Endothelial cell of umbilical vein (primary cell): ENCODE results near the gene JMJD7. TPM values are rescaled to one million over a fixed set of nuclear protein-coding genes. Genes with fewer than 3 reads are reported as not detected.

Experiments used
- BruUV-seq: library from RNA; stranded (reverse); fragments of 400-500 nt; replicated peaks from 2 replicates; lab custom pipeline; 2021; lab: Mats Ljungman, UMichigan
- CTCF ChIA-PET: fragments of 300-600, 350-600 bp; sonication (Branson Sonifier 250); formaldehyde crosslinking; loops from one replicate; lab custom pipeline; 2021; ENCODE audit warnings: antibody characterized with exemption, inconsistent platforms; lab: Charles Lee
- POLR2A ChIA-PET: fragments of 300-600, 350-600 bp; sonication (Branson Sonifier 250); formaldehyde crosslinking; loops from one replicate; lab custom pipeline; 2021; ENCODE audit warnings: antibody characterized with exemption, inconsistent platforms; lab: Charles Lee
- DNase-seq: peaks from one replicate; pipeline ENCODE4 v3.0.0-alpha.2; 2011; ENCODE audit warnings: low read depth, low spot score
- FAIRE-seq: peaks from 2 replicates; lab custom pipeline; 2011; peaks lifted over from hg19 to GRCh38; lab: Jason Lieb, UNC
- H2AFZ ChIP-seq: 2 replicates; pipeline ENCODE4 v1.6.0; 2012; ENCODE audit warnings: low read depth, low read length, control low read depth, inconsistent platforms
- H3K27ac ChIP-seq: 2 replicates; pipeline ENCODE4 v1.5.1; 2011; ENCODE audit warnings: low read depth, mild to moderate bottlenecking, control low read depth, low read length, moderate library complexity; ENCODE audit not compliant: insufficient read depth
- H3K27me3 ChIP-seq, 2 experiments: 2 replicates each; pipeline versions ENCODE4 v1.6.0 to v1.6.1; 2011; ENCODE audit warnings: low read length in 2 of 2, mixed read lengths in 1 of 2; ENCODE audit not compliant: control insufficient read depth in 2 of 2, insufficient read depth in 2 of 2
- H3K36me3 ChIP-seq, 2 experiments: 2 replicates in 1 of 2; 3 replicates in 1 of 2; pipeline ENCODE4 v1.5.1; 2011; ENCODE audit warnings: low read length in 2 of 2, mild to moderate bottlenecking in 1 of 2, moderate library complexity in 1 of 2; ENCODE audit not compliant: control insufficient read depth in 2 of 2, insufficient read depth in 2 of 2; ENCODE audit errors: extremely low read depth in 1 of 2
- H3K4me1 ChIP-seq: 3 replicates; pipeline ENCODE4 v1.5.1; 2011; ENCODE audit warnings: mild to moderate bottlenecking, low read length; ENCODE audit not compliant: control insufficient read depth, insufficient read depth; ENCODE audit errors: extremely low read depth
- H3K4me2 ChIP-seq: 2 replicates; pipeline ENCODE4 v1.6.1; 2011; ENCODE audit warnings: low read length, control low read depth, mixed read lengths; ENCODE audit not compliant: insufficient read depth
- H3K4me3 ChIP-seq, 3 experiments: fragments of 200-600 bp in 1 of 3; sonication (generic), shearing (Covaris generic) in 1 of 3; replicated peaks in 1 of 3; 2 replicates each; pipeline ENCODE4 v1.5.1; 2011 to 2016; ENCODE audit warnings: control low read depth in 3 of 3, low read length in 3 of 3, mild to moderate bottlenecking in 2 of 3, inconsistent platforms in 1 of 3, low read depth in 1 of 3, moderate library complexity in 1 of 3; ENCODE audit not compliant: insufficient read depth in 1 of 3
- H3K79me2 ChIP-seq: 2 replicates; pipeline ENCODE4 v1.6.0; 2012; ENCODE audit warnings: low read length, inconsistent platforms; ENCODE audit not compliant: control insufficient read depth, insufficient read depth
- H3K9ac ChIP-seq: replicated peaks from 2 replicates; pipeline ENCODE3; 2011; ENCODE audit warnings: low read length, control low read depth; ENCODE audit not compliant: insufficient read depth; ENCODE audit errors: extremely low read depth
- H3K9me1 ChIP-seq: replicated peaks from 3 replicates; pipeline ENCODE4 v1.6.0; 2011; ENCODE audit warnings: mild to moderate bottlenecking, low read length; ENCODE audit not compliant: control insufficient read depth, insufficient read depth; ENCODE audit errors: extremely low read depth
- H3K9me3 ChIP-seq: replicated peaks from 2 replicates; pipeline ENCODE4 v1.5.1; 2012; ENCODE audit warnings: low read length, inconsistent platforms; ENCODE audit not compliant: control insufficient read depth, insufficient read depth
- H4K20me1 ChIP-seq: replicated peaks from 2 replicates; pipeline ENCODE3; 2011; ENCODE audit warnings: mild to moderate bottlenecking, low read length; ENCODE audit not compliant: control insufficient read depth, insufficient read depth; ENCODE audit errors: extremely low read depth
- EZH2 ChIP-seq: IDR thresholded peaks from 2 replicates; pipeline ENCODE4 v1.6.1; 2012; ENCODE audit warnings: borderline replicate concordance, low read depth, mild to moderate bottlenecking, moderate library complexity, low read length, inconsistent platforms; ENCODE audit not compliant: severe bottlenecking
- FOS ChIP-seq: IDR thresholded peaks from 2 replicates; pipeline ENCODE4 v1.6.1; 2011; ENCODE audit warnings: mild to moderate bottlenecking, low read length, moderate library complexity, borderline replicate concordance; ENCODE audit not compliant: insufficient read depth
- GATA2 ChIP-seq: IDR thresholded peaks from 2 replicates; pipeline ENCODE4 v1.7.0; 2011; ENCODE audit warnings: low read depth, mild to moderate bottlenecking, moderate library complexity, mixed read lengths, low read length; ENCODE audit not compliant: insufficient read length, insufficient read depth
- JUN ChIP-seq: IDR thresholded peaks from 2 replicates; pipeline ENCODE4 v1.6.1; 2011; ENCODE audit warnings: borderline replicate concordance, low read depth; ENCODE audit not compliant: insufficient read length, insufficient read depth
- MYC ChIP-seq: IDR thresholded peaks from one replicate; pipeline ENCODE4 v1.6.1; 2011; ENCODE audit warnings: mild to moderate bottlenecking, low read depth, low read length
- POLR2A ChIP-seq: IDR thresholded peaks from 2 replicates; pipeline ENCODE4 v1.6.1; 2012; ENCODE audit warnings: low read depth, mild to moderate bottlenecking, control low read depth, low read length
- POLR2AphosphoS5 ChIP-seq: IDR thresholded peaks from 2 replicates; pipeline ENCODE4 v1.6.1; 2012; ENCODE audit warnings: low read depth, mild to moderate bottlenecking, control low read depth, low read length, moderate library complexity; ENCODE audit not compliant: insufficient read depth
- dilution Hi-C: fragments of 300-500 bp; cut with MboI; formaldehyde crosslinking; loops from one replicate; pipeline ENCODE4 v1.15.0; 2019; ENCODE audit warnings: low sequenced_read_pairs; ENCODE audit not compliant: extremely low pct_ligation_motif_present
- intact Hi-C: fragments of 100-400 bp; cut with micrococcal nuclease; formaldehyde crosslinking; loops from one replicate; pipeline ENCODE4 v1.10.0; 2022
- polyA plus RNA-seq, 4 experiments: library from polyadenylated mRNA; depleted of rRNA in 3 of 4; stranded (reverse) in 3 of 4; unstranded in 1 of 4; fragments of >200 nt; gene quantifications; 2 replicates each; pipeline versions ENCODE4 v1.2.1 to v1.2.3, GENCODE V29; 2011 to 2012; ENCODE audit warnings: missing spikeins in 1 of 4
- total RNA-seq: library from RNA; stranded (reverse); gene quantifications from 2 replicates; pipeline ENCODE4 v1.2.3, GENCODE V29; 2021
- TF ChIP-seq, protein P1 (sequence below): IDR thresholded peaks from 2 replicates; pipeline ENCODE4 v1.6.1; 2011; ENCODE audit not compliant: insufficient read depth, insufficient read length
- TF ChIP-seq, protein P2 (sequence below), 2 donors: IDR thresholded peaks; 1 replicate in 1 of 2; 2 replicates in 1 of 2; pipeline ENCODE4 v1.5.1; 2011; ENCODE audit warnings: low read length in 2 of 2, mild to moderate bottlenecking in 2 of 2, moderate library complexity in 2 of 2, control low read depth in 1 of 2, inconsistent platforms in 1 of 2, low read depth in 1 of 2; ENCODE audit not compliant: insufficient read depth in 1 of 2; ENCODE audit errors: extremely low read depth in 1 of 2

Gene JMJD7
- total and polyA plus RNA-seq, 2 donors (not counting 3 experiments of a cell fraction or from before 2014, with no cell fraction given) = 7.3 to 11.4 TPM

DNA sequence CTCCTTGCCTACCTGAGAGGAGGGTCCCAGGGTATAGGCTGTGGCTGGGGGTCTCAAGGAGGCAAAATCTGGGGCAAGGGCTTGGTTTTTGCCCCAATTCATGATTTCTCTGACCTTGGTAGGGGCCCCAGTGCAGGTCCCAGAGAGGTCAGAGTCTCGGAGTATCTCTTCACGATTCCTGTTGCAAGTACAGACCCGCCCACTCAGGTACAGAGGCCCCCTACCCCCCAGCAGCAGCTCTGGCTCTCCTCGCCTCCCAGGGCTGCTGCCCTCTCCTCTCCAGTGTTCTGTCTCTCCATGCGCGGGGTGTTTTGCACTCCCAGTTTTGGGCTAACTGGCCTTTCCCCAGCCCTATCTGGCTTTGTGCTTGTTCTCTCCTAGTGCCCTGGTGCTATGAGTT lies 5.4 kb upstream of the JMJD7 start:
- Histone ChIP-seq H3K36me3 (peaks cover 8 to 44% of the 10 kb centered on the region in 2 experiments), H3K9me1 (no peaks in the 10 kb centered on the region), H3K4me3 (no peak overlapping the region), H3K4me2 (no peak overlapping the region), H3K27me3 (no peaks in the 10 kb centered on the region), H3K9me3 (no peaks in the 10 kb centered on the region), H3K9ac (no peak overlapping the region), H2AFZ (no peak overlapping the region), H3K27ac (no peak overlapping the region), H4K20me1 (no peaks in the 10 kb centered on the region), H3K4me1 (peaks cover under 1% of the 10 kb centered on the region), H3K79me2 (no peaks in the 10 kb centered on the region)
- POLR2A ChIA-PET = no interaction called here
- DNase-seq = no peak
- FAIRE-seq = no peak
- TF ChIP-seq EZH2 (no peak), GATA2 (no peak), FOS (no peak), JUN (no peak), POLR2AphosphoS5 (no peak), POLR2A (no peak), MYC (no peak)
- TF ChIP-seq, protein P1, sequence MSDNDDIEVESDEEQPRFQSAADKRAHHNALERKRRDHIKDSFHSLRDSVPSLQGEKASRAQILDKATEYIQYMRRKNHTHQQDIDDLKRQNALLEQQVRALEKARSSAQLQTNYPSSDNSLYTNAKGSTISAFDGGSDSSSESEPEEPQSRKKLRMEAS = no peak
- TF ChIP-seq, protein P2, sequence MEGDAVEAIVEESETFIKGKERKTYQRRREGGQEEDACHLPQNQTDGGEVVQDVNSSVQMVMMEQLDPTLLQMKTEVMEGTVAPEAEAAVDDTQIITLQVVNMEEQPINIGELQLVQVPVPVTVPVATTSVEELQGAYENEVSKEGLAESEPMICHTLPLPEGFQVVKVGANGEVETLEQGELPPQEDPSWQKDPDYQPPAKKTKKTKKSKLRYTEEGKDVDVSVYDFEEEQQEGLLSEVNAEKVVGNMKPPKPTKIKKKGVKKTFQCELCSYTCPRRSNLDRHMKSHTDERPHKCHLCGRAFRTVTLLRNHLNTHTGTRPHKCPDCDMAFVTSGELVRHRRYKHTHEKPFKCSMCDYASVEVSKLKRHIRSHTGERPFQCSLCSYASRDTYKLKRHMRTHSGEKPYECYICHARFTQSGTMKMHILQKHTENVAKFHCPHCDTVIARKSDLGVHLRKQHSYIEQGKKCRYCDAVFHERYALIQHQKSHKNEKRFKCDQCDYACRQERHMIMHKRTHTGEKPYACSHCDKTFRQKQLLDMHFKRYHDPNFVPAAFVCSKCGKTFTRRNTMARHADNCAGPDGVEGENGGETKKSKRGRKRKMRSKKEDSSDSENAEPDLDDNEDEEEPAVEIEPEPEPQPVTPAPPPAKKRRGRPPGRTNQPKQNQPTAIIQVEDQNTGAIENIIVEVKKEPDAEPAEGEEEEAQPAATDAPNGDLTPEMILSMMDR (IDR thresholded peaks at IDR 0.05; ENCODE audit: extremely low read depth in 1 of 2, insufficient read depth in 1 of 2, low read depth in 1 of 2, low read length in 2 of 2) = no peak
- no TSS peak for BruUV-seq
- intact Hi-C loops = no loop called here
- dilution Hi-C loops = no loop called here
- CTCF ChIA-PET = interaction anchor here (1.3 to 1.5 kb wide), 2 partner anchors 11 to 50 kb away, joined by 5 to 6 read pairs; no protein-coding TSS in a partner anchor
